GM12878 (cell line): ENCODE measurements around the gene PRKG1. TPM values are rescaled to one million over a fixed set of nuclear protein-coding genes. Genes with fewer than 3 reads are reported as not detected.

Source experiments
- ATAC-seq: fragments of 200-7000 bp; cut with Tn5 transposase; 3 replicates; pipeline ENCODE4 v1.9.1; 2020; ENCODE audit warnings: mild to moderate bottlenecking, moderate library complexity
- BruUV-seq: library from RNA; stranded (reverse); fragments of 400-500 nt; replicated peaks from 2 replicates; lab custom pipeline; 2021; lab: Mats Ljungman, UMichigan
- CTCF ChIA-PET: fragments of 300-600 bp; sonication (Branson Sonifier 250); formaldehyde crosslinking; extraction: SDS; loops from one replicate; lab custom pipeline; 2021; ENCODE audit warnings: inconsistent platforms; lab: Yijun Ruan, JAX
- POLR2A ChIA-PET: fragments of 350-600 bp; formaldehyde crosslinking; extraction: SDS; loops from one replicate; lab custom pipeline; 2021; ENCODE audit warnings: inconsistent platforms; lab: Charles Lee
- RAD21 ChIA-PET: fragments of 300-600 bp; sonication (Branson Sonifier 250); formaldehyde crosslinking; loops from one replicate; lab custom pipeline; 2023; ENCODE audit warnings: antibody characterized with exemption; ENCODE audit not compliant: unreplicated experiment; lab: Charles Lee
- SMC1A ChIA-PET: fragments of 300-600 bp; sonication (Branson Sonifier 250); formaldehyde crosslinking; loops from one replicate; lab custom pipeline; 2023; ENCODE audit not compliant: unreplicated experiment, uncharacterized antibody; lab: Charles Lee
- DNase-seq: peaks from one replicate; pipeline ENCODE4 v3.0.0-alpha.2; 2011; ENCODE audit warnings: low read depth, low spot score
- FAIRE-seq: peaks from 3 replicates; lab custom pipeline; 2011; peaks lifted over from hg19 to GRCh38; lab: Jason Lieb, UNC
- H2AFZ ChIP-seq: 2 replicates; pipeline ENCODE4 v1.6.0; 2011; ENCODE audit warnings: low read depth, low read length, control low read depth; ENCODE audit not compliant: control insufficient read depth
- H3K27ac ChIP-seq: 2 replicates; pipeline ENCODE4 v1.5.1; 2011; ENCODE audit warnings: control low read depth; ENCODE audit not compliant: control insufficient read depth, insufficient read depth
- H3K27me3 ChIP-seq, 2 experiments: replicated peaks in 1 of 2; 2 replicates each; pipeline versions ENCODE4 v1.6.0 to v1.6.1; 2011; ENCODE audit warnings: low read length in 1 of 2; ENCODE audit not compliant: control insufficient read depth in 2 of 2, insufficient read depth in 2 of 2
- H3K36me3 ChIP-seq, 2 experiments: 2 replicates each; pipeline ENCODE4 v1.5.1; 2011; ENCODE audit warnings: low read length in 1 of 2; ENCODE audit not compliant: control insufficient read depth in 2 of 2, insufficient read depth in 2 of 2
- H3K4me1 ChIP-seq: 2 replicates; pipeline ENCODE4 v1.6.1; 2011; ENCODE audit warnings: mild to moderate bottlenecking, low read length, moderate library complexity, mixed read lengths; ENCODE audit not compliant: control insufficient read depth, insufficient read depth
- H3K4me2 ChIP-seq: 2 replicates; pipeline ENCODE4 v1.6.0; 2011; ENCODE audit warnings: control low read depth; ENCODE audit not compliant: control insufficient read depth, insufficient read depth
- H3K4me3 ChIP-seq: fragments of 200-600 bp; sonication (generic); 2 replicates; pipeline ENCODE4 v1.5.1; 2016
- H3K79me2 ChIP-seq: 2 replicates; pipeline ENCODE4 v1.6.0; 2011; ENCODE audit warnings: low read length; ENCODE audit not compliant: control insufficient read depth, insufficient read depth
- H3K9ac ChIP-seq: 2 replicates; pipeline ENCODE4 v1.8.0; 2011; ENCODE audit warnings: low read length, control low read depth, mixed read lengths; ENCODE audit not compliant: control insufficient read depth, insufficient read depth
- H3K9me3 ChIP-seq: replicated peaks from 3 replicates; pipeline ENCODE4 v1.5.1; 2011; ENCODE audit warnings: mild to moderate bottlenecking, low read length; ENCODE audit not compliant: control insufficient read depth, insufficient read depth
- H4K20me1 ChIP-seq: 2 replicates; pipeline ENCODE4 v1.6.0; 2011; ENCODE audit not compliant: control insufficient read depth, insufficient read depth
- ASH2L ChIP-seq: fragments of 300-600, 200-600 bp; sonication (generic); IDR thresholded peaks from 2 replicates; pipeline ENCODE4 v1.6.1; 2017; ENCODE audit warnings: low read depth, mild to moderate bottlenecking, borderline replicate concordance
- CHD1 ChIP-seq: IDR thresholded peaks from 2 replicates; pipeline ENCODE4 v1.6.1; 2012; ENCODE audit warnings: low read depth, low read length, improper control_type of control experiment
- ETV6 ChIP-seq, 2 experiments: fragments of 450-650 bp in 1 of 2; IDR thresholded peaks in 1 of 2; conservative IDR thresholded peaks in 1 of 2; 2 replicates each; pipeline ENCODE4 v1.6.1; 2014; ENCODE audit warnings: antibody characterized with exemption in 1 of 2, borderline replicate concordance in 1 of 2, low read depth in 1 of 2, mild to moderate bottlenecking in 1 of 2, moderate library complexity in 1 of 2
- HCFC1 ChIP-seq: fragments of 150-350 bp; IDR thresholded peaks from 2 replicates; pipeline ENCODE4 v1.6.1; 2014; ENCODE audit warnings: low read length
- HDGF ChIP-seq: fragments of 450-650 bp; IDR thresholded peaks from 2 replicates; pipeline ENCODE4 v1.6.1; 2016; ENCODE audit warnings: antibody characterized with exemption
- KDM1A ChIP-seq: fragments of 200-600 bp; sonication (generic); IDR thresholded peaks from 2 replicates; pipeline ENCODE4 v1.6.1; 2016; ENCODE audit warnings: borderline replicate concordance
- NRF1 ChIP-seq: conservative IDR thresholded peaks from 2 replicates; pipeline ENCODE4 v1.6.1; 2011; ENCODE audit warnings: mild to moderate bottlenecking, low read depth, low read length, improper control_type of control experiment
- RAD51 ChIP-seq: fragments of 450-650 bp; IDR thresholded peaks from 2 replicates; pipeline ENCODE4 v1.6.1; 2016; ENCODE audit warnings: moderate library complexity, mild to moderate bottlenecking, inconsistent platforms
- ZBTB40 ChIP-seq: fragments of 450-650 bp; IDR thresholded peaks from 2 replicates; pipeline ENCODE4 v1.6.1; 2016; ENCODE audit warnings: mild to moderate bottlenecking, moderate library complexity, borderline replicate concordance
- ZNF217 ChIP-seq: fragments of 450-650 bp; IDR thresholded peaks from 2 replicates; pipeline ENCODE4 v1.6.1; 2017; ENCODE audit warnings: antibody characterized with exemption, mild to moderate bottlenecking
- WGBS: methylation state at CpG from one replicate; pipeline ENCODE4 v1.1.6; 2016; ENCODE audit warnings: low lambda C conversion rate; ENCODE audit not compliant: insufficient replicate concordance, insufficient coverage; ENCODE audit errors: missing lambda C conversion rate; 5-methylcytosine and 5-hydroxymethylcytosine counted together
- in situ Hi-C: fragments of 300-500 bp; cut with MboI; formaldehyde crosslinking; loops from 9 replicates; pipeline ENCODE4 v1.14.3; 2018; ENCODE audit warnings: mixed read lengths
- intact Hi-C: fragments of 100-400 bp; cut with micrococcal nuclease; formaldehyde crosslinking; loops from one replicate; pipeline ENCODE4 v1.14.2; 2022; ENCODE audit not compliant: unreplicated experiment
- polyA plus RNA-seq, 11 experiments: library from polyadenylated mRNA; depleted of rRNA in 4 of 11; unstranded in 6 of 11; stranded (reverse) in 5 of 11; fragments of >200 nt; fragmentation: Nextera tagmentation in 4 of 11; fragmentation: Illumina TruSeq in 1 of 11; extraction: Ambion mirVana in 4 of 11; extraction: Trizol in 1 of 11; gene quantifications; 1 replicate in 1 of 11; 2 replicates in 10 of 11; pipeline versions ENCODE4 v1.2.1 to v1.2.3, GENCODE V29; 2011 to 2016; ENCODE audit warnings: inconsistent platforms in 2 of 11, missing spikeins in 2 of 11, low read depth in 1 of 11
- total RNA-seq, 4 experiments: library from RNA; depleted of rRNA in 3 of 4; stranded (reverse); fragments of >200 nt in 3 of 4; fragmentation: Illumina TruSeq in 1 of 4; extraction: Trizol in 1 of 4; gene quantifications; 2 replicates each; pipeline versions ENCODE4 v1.2.1 to v1.2.3, GENCODE V29; 2013 to 2021

PRKG1 gene
- total and polyA plus RNA-seq, 10 of the 15 experiments (the other 5 are each of a cell fraction or from before 2014, with no cell fraction given) = 0.04 to 0.05 TPM; not detected in 8

- BruUV-seq = no TSS peak
- in situ Hi-C loops = loop anchor here (10.0 to 25.0 kb wide), 2 partner anchors 819 to 1201 kb away; no protein-coding TSS in a partner anchor
- WGBS = 35% methylated on average over 3 of the region's 3 CpGs
- RAD21 ChIA-PET = interaction anchor here (1.4 kb wide), 1 partner anchor 1149 kb away, joined by 3 read pairs; no protein-coding TSS in a partner anchor
- H2AFZ ChIP-seq = no peak overlapping the region
- H3K9ac ChIP-seq = no peak overlapping the region
- TF ChIP-seq NRF1 (no peak), RAD51 (no peak), CHD1 (no peak), ZBTB40 (no peak), HDGF (no peak), ETV6 (conservative IDR thresholded peaks at IDR 0.05 in 1 of 2, IDR thresholded peaks at IDR 0.05 in 1 of 2; ENCODE audit: borderline replicate concordance in 1 of 2, low read depth in 1 of 2) (no peak), KDM1A (no peak), ASH2L (no peak), HCFC1 (no peak), ZNF217 (no peak)
- CTCF ChIA-PET = interaction anchor here (5.0 kb wide), 1 partner anchor 825 kb away, joined by 31 read pairs; no protein-coding TSS in a partner anchor
- H3K4me3 ChIP-seq = no peak overlapping the region
- POLR2A ChIA-PET = no interaction called here
- no peaks in the 10 kb centered on the region for H3K27me3 ChIP-seq
- ATAC-seq = no peak
- H3K9me3 ChIP-seq = no peaks in the 10 kb centered on the region
- intact Hi-C loops = no loop called here
- SMC1A ChIA-PET = interaction anchor here (0.6 to 1.0 kb wide), 3 partner anchors 8 to 13 kb away, joined by 3 read pairs; no protein-coding TSS in a partner anchor
- DNase-seq = no peak
- no peak overlapping the region for H3K4me2 ChIP-seq
- H4K20me1 ChIP-seq = no peaks in the 10 kb centered on the region
- H3K27ac ChIP-seq = no peak overlapping the region
- peaks cover 8% of the 10 kb centered on the region for H3K4me1 ChIP-seq
- H3K79me2 ChIP-seq = no peaks in the 10 kb centered on the region
- no peak for FAIRE-seq
- no peaks in the 10 kb centered on the region for H3K36me3 ChIP-seq
Observed at GRCh38 chr10:52213321-52213752, 1139.0 kb downstream of the PRKG1 start.
